ENCODE measurements around the gene HSF2. TPM values are rescaled to one million over a fixed set of nuclear protein-coding genes. Genes with fewer than 3 reads are reported as not detected.
A peak's percentile ranks its signal among the peaks of the same experiment; 100 is the strongest.

HSF2 gene
- total and polyA plus RNA-seq, 2 of the 13 experiments (the other 11 are each of a cell fraction or from before 2014, with no cell fraction given): 24.8 to 26.4 TPM

DNA sequence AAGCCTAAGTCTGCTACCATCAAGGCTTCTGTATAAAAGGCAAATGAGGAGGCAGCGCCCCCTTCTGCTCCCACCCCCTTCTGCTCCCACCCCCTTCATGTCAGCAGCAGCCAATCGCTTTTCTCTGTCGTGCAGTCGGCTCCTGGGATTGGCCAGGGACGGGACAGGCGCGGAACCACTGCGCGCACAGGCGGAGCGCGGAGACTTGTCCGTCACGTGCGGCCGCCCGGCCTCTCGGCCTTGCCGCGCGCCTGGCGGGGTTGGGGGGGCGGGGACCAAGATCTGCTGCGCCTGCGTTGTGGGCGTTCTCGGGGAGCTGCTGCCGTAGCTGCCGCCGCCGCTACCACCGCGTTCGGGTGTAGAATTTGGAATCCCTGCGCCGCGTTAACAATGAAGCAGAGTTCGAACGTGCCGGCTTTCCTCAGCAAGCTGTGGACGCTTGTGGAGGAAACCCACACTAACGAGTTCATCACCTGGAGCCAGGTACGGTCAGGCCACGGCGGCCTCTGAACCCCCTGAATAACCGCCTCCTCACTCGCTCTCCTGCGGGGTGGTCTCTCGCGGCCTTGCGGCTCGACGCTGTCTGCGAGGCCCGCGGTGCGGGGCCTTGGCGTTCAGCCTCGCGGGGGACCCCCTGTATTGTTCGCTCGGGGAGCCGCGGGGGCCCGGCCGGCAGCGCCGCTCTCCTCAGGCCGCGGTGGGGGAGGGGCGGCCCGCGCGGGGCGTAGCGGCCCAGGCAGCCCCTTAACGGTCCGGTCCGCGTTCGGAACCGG is at the start of gene HSF2 (continued):
- TF ChIP-seq ZNF639 (CRISPR knock-in tag; conservative IDR thresholded peaks at IDR 0.05): no peak
- TF ChIP-seq MED13 (CRISPR knock-in tag; IDR thresholded peaks at IDR 0.05): 0 out of 2 replicates have a peak, but pooled peaks have one; percentile 22
- TF ChIP-seq, protein P1, sequence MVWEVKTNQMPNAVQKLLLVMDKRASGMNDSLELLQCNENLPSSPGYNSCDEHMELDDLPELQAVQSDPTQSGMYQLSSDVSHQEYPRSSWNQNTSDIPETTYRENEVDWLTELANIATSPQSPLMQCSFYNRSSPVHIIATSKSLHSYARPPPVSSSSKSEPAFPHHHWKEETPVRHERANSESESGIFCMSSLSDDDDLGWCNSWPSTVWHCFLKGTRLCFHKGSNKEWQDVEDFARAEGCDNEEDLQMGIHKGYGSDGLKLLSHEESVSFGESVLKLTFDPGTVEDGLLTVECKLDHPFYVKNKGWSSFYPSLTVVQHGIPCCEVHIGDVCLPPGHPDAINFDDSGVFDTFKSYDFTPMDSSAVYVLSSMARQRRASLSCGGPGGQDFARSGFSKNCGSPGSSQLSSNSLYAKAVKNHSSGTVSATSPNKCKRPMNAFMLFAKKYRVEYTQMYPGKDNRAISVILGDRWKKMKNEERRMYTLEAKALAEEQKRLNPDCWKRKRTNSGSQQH (CRISPR knock-in tag; IDR thresholded peaks at IDR 0.05; ENCODE audit: low read depth): 0 out of 2 replicates have a peak, but pooled peaks have one; percentile 39
- no peak for TF ChIP-seq SSRP1 (CRISPR knock-in tag; IDR thresholded peaks at IDR 0.05)
- TF ChIP-seq FUBP1 (CRISPR knock-in tag; IDR thresholded peaks at IDR 0.05; ENCODE audit: borderline replicate concordance): no peak
- peak; percentile 85 for TF ChIP-seq NCOA1 (CRISPR knock-in tag; IDR thresholded peaks at IDR 0.05)
- no peak for TF ChIP-seq ZNF432 (CRISPR knock-in tag; IDR thresholded peaks at IDR 0.05; ENCODE audit: borderline replicate concordance)
- no peak; the same call in none of the 2 replicates for TF ChIP-seq ZIK1 (CRISPR knock-in tag; IDR thresholded peaks at IDR 0.05; ENCODE audit: borderline replicate concordance, low read depth)
- no peak; the same call in 1 of the 2 replicates for TF ChIP-seq PHF20 (CRISPR knock-in tag; IDR thresholded peaks at IDR 0.05)
- peak; percentile 97 for TF ChIP-seq ATF7-NPFF (CRISPR knock-in tag; IDR thresholded peaks at IDR 0.05; ENCODE audit: low read depth)
- peak; percentile 90 for TF ChIP-seq CHCHD3 (CRISPR knock-in tag; IDR thresholded peaks at IDR 0.05)
- TF ChIP-seq, protein P2, sequence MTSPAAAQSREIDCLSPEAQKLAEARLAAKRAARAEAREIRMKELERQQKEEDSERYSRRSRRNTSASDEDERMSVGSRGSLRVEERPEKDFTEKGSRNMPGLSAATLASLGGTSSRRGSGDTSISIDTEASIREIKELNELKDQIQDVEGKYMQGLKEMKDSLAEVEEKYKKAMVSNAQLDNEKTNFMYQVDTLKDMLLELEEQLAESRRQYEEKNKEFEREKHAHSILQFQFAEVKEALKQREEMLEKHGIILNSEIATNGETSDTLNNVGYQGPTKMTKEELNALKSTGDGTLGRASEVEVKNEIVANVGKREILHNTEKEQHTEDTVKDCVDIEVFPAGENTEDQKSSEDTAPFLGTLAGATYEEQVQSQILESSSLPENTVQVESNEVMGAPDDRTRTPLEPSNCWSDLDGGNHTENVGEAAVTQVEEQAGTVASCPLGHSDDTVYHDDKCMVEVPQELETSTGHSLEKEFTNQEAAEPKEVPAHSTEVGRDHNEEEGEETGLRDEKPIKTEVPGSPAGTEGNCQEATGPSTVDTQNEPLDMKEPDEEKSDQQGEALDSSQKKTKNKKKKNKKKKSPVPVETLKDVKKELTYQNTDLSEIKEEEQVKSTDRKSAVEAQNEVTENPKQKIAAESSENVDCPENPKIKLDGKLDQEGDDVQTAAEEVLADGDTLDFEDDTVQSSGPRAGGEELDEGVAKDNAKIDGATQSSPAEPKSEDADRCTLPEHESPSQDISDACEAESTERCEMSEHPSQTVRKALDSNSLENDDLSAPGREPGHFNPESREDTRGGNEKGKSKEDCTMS (CRISPR knock-in tag; conservative IDR thresholded peaks at IDR 0.05): no peak
- TF ChIP-seq NR1H2 (CRISPR knock-in tag; IDR thresholded peaks at IDR 0.05; ENCODE audit: borderline replicate concordance, low read depth): 0 out of 2 replicates have a peak, but pooled peaks have one; percentile 67
- TF ChIP-seq ZNF672 (CRISPR knock-in tag; IDR thresholded peaks at IDR 0.05): no peak
- TF ChIP-seq TEAD2 (CRISPR knock-in tag; IDR thresholded peaks at IDR 0.05): peak; percentile 86
- TF ChIP-seq, protein P3, sequence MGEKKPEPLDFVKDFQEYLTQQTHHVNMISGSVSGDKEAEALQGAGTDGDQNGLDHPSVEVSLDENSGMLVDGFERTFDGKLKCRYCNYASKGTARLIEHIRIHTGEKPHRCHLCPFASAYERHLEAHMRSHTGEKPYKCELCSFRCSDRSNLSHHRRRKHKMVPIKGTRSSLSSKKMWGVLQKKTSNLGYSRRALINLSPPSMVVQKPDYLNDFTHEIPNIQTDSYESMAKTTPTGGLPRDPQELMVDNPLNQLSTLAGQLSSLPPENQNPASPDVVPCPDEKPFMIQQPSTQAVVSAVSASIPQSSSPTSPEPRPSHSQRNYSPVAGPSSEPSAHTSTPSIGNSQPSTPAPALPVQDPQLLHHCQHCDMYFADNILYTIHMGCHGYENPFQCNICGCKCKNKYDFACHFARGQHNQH (CRISPR knock-in tag; IDR thresholded peaks at IDR 0.05): peak; percentile 66; the same call in 1 of the 2 replicates
- TF ChIP-seq ZNF468 (CRISPR knock-in tag; IDR thresholded peaks at IDR 0.05): no peak
- TF ChIP-seq FLYWCH1 (CRISPR knock-in tag; IDR thresholded peaks at IDR 0.05): peak; percentile 69; the same call in 1 of the 2 replicates
- TF ChIP-seq ZFP41 (CRISPR knock-in tag; IDR thresholded peaks at IDR 0.05; ENCODE audit: borderline replicate concordance): no peak
